Spleen (tissue), 11 donors: Measurements from ENCODE around the gene ZNF580. TPM values are rescaled to one million over a fixed set of nuclear protein-coding genes. Genes with fewer than 3 reads are reported as not detected.

Experiments
- DNase-seq: peaks from one replicate; pipeline ENCODE4 v3.0.0-alpha.2; 2020
- H3K27ac ChIP-seq, 8 donors: fragments of 200-600 bp; sonication (generic) in 7 of 8; 1 replicate in 4 of 8; 2 replicates in 4 of 8; pipeline versions ENCODE4 v1.5.0 to v1.8.0; 2016 to 2021; ENCODE audit warnings: inconsistent platforms in 4 of 8, mild to moderate bottlenecking in 4 of 8, moderate library complexity in 1 of 8
- H3K27me3 ChIP-seq, 7 donors: fragments of 200-600 bp; sonication (generic) in 6 of 7; replicated peaks in 1 of 7; 1 replicate in 4 of 7; 2 replicates in 3 of 7; pipeline versions ENCODE4 v1.5.0 to v1.8.0; 2016 to 2021; ENCODE audit warnings: inconsistent platforms in 3 of 7, mild to moderate bottlenecking in 1 of 7
- H3K36me3 ChIP-seq, 6 donors: fragments of 200-600 bp; sonication (generic) in 5 of 6; 1 replicate in 4 of 6; 2 replicates in 2 of 6; pipeline versions ENCODE4 v1.5.0 to v1.8.0; 2016 to 2021; ENCODE audit warnings: inconsistent platforms in 2 of 6
- H3K4me1 ChIP-seq, 6 donors: fragments of 200-600 bp; sonication (generic) in 5 of 6; 1 replicate in 3 of 6; 2 replicates in 3 of 6; pipeline versions ENCODE4 v1.5.0 to v1.8.0; 2016 to 2021; ENCODE audit warnings: inconsistent platforms in 3 of 6
- H3K4me3 ChIP-seq, 8 donors: fragments of 200-600 bp; sonication (generic) in 7 of 8; 1 replicate in 4 of 8; 2 replicates in 4 of 8; pipeline versions ENCODE4 v1.5.0 to v1.8.0; 2016 to 2021; ENCODE audit warnings: inconsistent platforms in 4 of 8, mild to moderate bottlenecking in 4 of 8, moderate library complexity in 2 of 8
- H3K9me3 ChIP-seq, 8 donors: fragments of 200-600 bp; sonication (generic) in 7 of 8; 1 replicate in 4 of 8; 2 replicates in 4 of 8; pipeline versions ENCODE4 v1.5.0 to v1.8.0; 2016 to 2021; ENCODE audit warnings: inconsistent platforms in 4 of 8
- CTCF ChIP-seq, 11 experiments: fragments of 200-600 bp in 7 of 11; fragments of 450-650 bp in 4 of 11; sonication (generic) in 4 of 11; IDR thresholded peaks in 8 of 11; conservative IDR thresholded peaks in 3 of 11; 1 replicate in 7 of 11; 2 replicates in 4 of 11; pipeline versions ENCODE4 v1.4.0 to v1.8.0; 2016 to 2021; ENCODE audit warnings: antibody characterized with exemption in 11 of 11, inconsistent platforms in 4 of 11, mild to moderate bottlenecking in 1 of 11
- POLR2A ChIP-seq, 3 donors: fragments of 450-650 bp; IDR thresholded peaks; one replicate each; pipeline ENCODE4 v1.5.1; 2017; ENCODE audit warnings: antibody characterized with exemption in 3 of 3, mild to moderate bottlenecking in 1 of 3
- POLR2AphosphoS5 ChIP-seq, 3 donors: sonication (generic); formaldehyde crosslinking; IDR thresholded peaks; one replicate each; pipeline ENCODE4 v1.5.1; 2017; ENCODE audit warnings: antibody characterized with exemption in 3 of 3
- WGBS, 5 donors: extraction: QIAGEN DNeasy Blood & Tissue Kit in 3 of 5; methylation state at CpG; one replicate each; pipeline versions ENCODE4 v1.1.5 to v1.1.7; 2013 to 2018; 5-methylcytosine and 5-hydroxymethylcytosine counted together
- intact Hi-C: fragments of 100-400 bp; cut with DNase I; formaldehyde crosslinking; loops from one replicate; pipeline ENCODE4 v1.15.0; 2023; ENCODE audit warnings: low total_unique reads
- polyA plus RNA-seq, 3 donors: library from polyadenylated mRNA; stranded (reverse); fragments of 200-250 nt; gene quantifications; one replicate each; pipeline ENCODE4 v1.2.1, GENCODE V29; 2013
- total RNA-seq, 7 donors: library from RNA; depleted of rRNA in 3 of 7; stranded (reverse); fragments of >200 nt in 3 of 7; fragmentation: NEBNext Ultra II Directional in 4 of 7; extraction: Animal tissue kit (Norgen Biotek cat#: 25700) in 4 of 7; gene quantifications; one replicate each; pipeline versions ENCODE4 v1.1.0 to v1.2.1, GENCODE V29; 2016 to 2021
- donor health status: healthy with polysubstance abuse.
- donor health status: DM: no; HTN: no; CAD: no; lungs with moderate emphysema.
- donor health status: DM: no; HTN: no; CAD: no.
- donor health status: Bipolar disorder and iron deficiency.
- donor health status: healthy.
- donor health status: DM: no; HTN: no; CAD: no.
- donor health status: DM: yes; HTN: yes; CAD: no.

The ZNF580 gene
- total and polyA plus RNA-seq, 10 donors: 18.9 to 58.7 (median 32.5) TPM

GRCh38 chr19:55652311-55653128, 11.7 kb downstream of the ZNF580 start:
- peak; percentile 91 for DNase-seq
- TF ChIP-seq POLR2AphosphoS5 (IDR thresholded peaks at IDR 0.05) (no peak), POLR2A (IDR thresholded peaks at IDR 0.05) (no peak), CTCF (IDR thresholded peaks at IDR 0.05 in 8 of 11, conservative IDR thresholded peaks at IDR 0.05 in 3 of 11) (no peak)
- peak overlapping the region in 1 of 8 donors; percentile 99 for H3K4me3 ChIP-seq
- WGBS, 5 donors: 84 to 87% (median 85%) methylated on average over 65 to 71 of the region's 71 CpGs
- intact Hi-C loops: no loop called here
- H3K27me3 ChIP-seq: peaks cover 0 to 9% (median 0%) of the 10 kb centered on the region in 7 donors
- H3K27ac ChIP-seq: peak overlapping the region in 4 of 8 donors; percentile 99 to 100 (median 100)
- H3K36me3 ChIP-seq: peaks cover 0 to 29% (median 0%) of the 10 kb centered on the region in 6 donors
- H3K9me3 ChIP-seq: no peaks in the 10 kb centered on the region
- H3K4me1 ChIP-seq: peaks cover 35 to 76% (median 56%) of the 10 kb centered on the region in 6 donors

GRCh38 chr19:55653651-55654322, 13.0 kb downstream of the ZNF580 start:
- peaks cover 41 to 76% (median 58%) of the 10 kb centered on the region in 6 donors for H3K4me1 ChIP-seq
- no peaks in the 10 kb centered on the region for H3K27me3 ChIP-seq
- H3K4me3 ChIP-seq: peak overlapping the region; percentile 75 to 100 (median 88)
- TF ChIP-seq CTCF (IDR thresholded peaks at IDR 0.05 in 8 of 11, conservative IDR thresholded peaks at IDR 0.05 in 3 of 11) (peak; percentile 98 to 100 (median 99)), POLR2AphosphoS5 (IDR thresholded peaks at IDR 0.05) (peak; percentile 98 to 99 (median 99)), POLR2A (IDR thresholded peaks at IDR 0.05) (peak in 2 of 3 donors; percentile 88 to 93)
- intact Hi-C loops: no loop called here
- peaks cover 0 to 36% (median under 1%) of the 10 kb centered on the region in 6 donors for H3K36me3 ChIP-seq
- H3K27ac ChIP-seq: peak overlapping the region; percentile 95 to 100 (median 99)
- DNase-seq: peak; percentile 99
- H3K9me3 ChIP-seq: no peaks in the 10 kb centered on the region
- WGBS, 5 donors: 0 to 1% (median 0%) methylated on average over 49 to 57 of the region's 57 CpGs

DNA sequence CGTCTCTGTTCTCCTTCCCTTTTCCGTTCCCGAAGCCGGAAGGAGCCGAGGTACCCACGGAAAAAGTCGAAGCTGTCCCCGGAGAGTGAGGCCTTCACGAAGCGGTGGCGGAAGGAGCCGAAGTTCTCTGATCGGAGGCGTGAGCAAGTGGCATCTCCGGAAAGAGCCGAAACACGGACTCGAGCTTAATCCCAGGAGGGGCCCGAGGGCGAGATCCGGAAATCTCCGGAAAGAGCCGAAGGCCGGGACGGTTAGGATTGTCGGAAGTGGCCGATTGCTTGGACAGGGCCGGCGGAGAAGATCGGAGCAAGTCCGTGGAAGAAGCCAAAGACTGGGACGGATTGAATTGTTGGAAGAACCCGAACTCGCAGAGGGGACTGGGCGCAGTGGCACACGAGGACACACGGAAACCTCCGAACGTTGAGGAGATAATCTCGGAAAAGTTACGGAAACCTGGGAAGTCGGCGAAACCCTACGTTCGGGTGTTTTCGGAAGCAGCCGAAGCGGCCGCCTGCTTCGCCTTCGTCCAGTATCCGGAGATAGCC, 13.6 kb downstream of the ZNF580 start:
- Histone ChIP-seq H3K27ac (peak overlapping the region; percentile 95 to 100 (median 99)), H3K9me3 (no peaks in the 10 kb centered on the region), H3K36me3 (peaks cover 0 to 42% (median 6%) of the 10 kb centered on the region in 6 donors), H3K4me3 (peak overlapping the region; percentile 75 to 100 (median 88)), H3K4me1 (peaks cover 40 to 76% (median 58%) of the 10 kb centered on the region in 6 donors), H3K27me3 (no peaks in the 10 kb centered on the region)
- peak; percentile 99 for DNase-seq
- 0 to 1% (median 0%) methylated on average over 40 to 52 of the region's 52 CpGs for WGBS, 5 donors
- intact Hi-C loops: no loop called here
- TF ChIP-seq CTCF (IDR thresholded peaks at IDR 0.05 in 8 of 11, conservative IDR thresholded peaks at IDR 0.05 in 3 of 11): no peak
- TF ChIP-seq POLR2AphosphoS5 (IDR thresholded peaks at IDR 0.05): no peak
- TF ChIP-seq POLR2A (IDR thresholded peaks at IDR 0.05): no peak
